WTC11 (cell line): ENCODE results near the gene HLA-DPA1.

Experiments used
- ARID4B ChIP-seq: sonication (generic); formaldehyde crosslinking; IDR thresholded peaks from 2 replicates; pipeline ENCODE4 v1.8.0; 2023; ENCODE audit warnings: missing genetic modification reagents, mild to moderate bottlenecking, borderline replicate concordance
- CTCF ChIP-seq: fragments of 200-600 bp; IDR thresholded peaks from 2 replicates; pipeline ENCODE4 v1.8.0; 2022; ENCODE audit warnings: antibody characterized with exemption
- E2F1 ChIP-seq: sonication (generic); formaldehyde crosslinking; IDR thresholded peaks from 2 replicates; pipeline ENCODE4 v1.8.0; 2022; ENCODE audit warnings: mild to moderate bottlenecking, missing genetic modification reagents
- HMGA2 ChIP-seq: fragments of 250-450 bp; sonication (Bioruptor Pico); IDR thresholded peaks from 2 replicates; pipeline ENCODE4 v1.4.0; 2021; ENCODE audit warnings: mild to moderate bottlenecking, moderate library complexity
- JUN ChIP-seq: sonication (generic); formaldehyde crosslinking; IDR thresholded peaks from 2 replicates; pipeline ENCODE4 v1.8.0; 2023; ENCODE audit warnings: mild to moderate bottlenecking, missing genetic modification reagents
- MAX ChIP-seq: sonication (generic); formaldehyde crosslinking; IDR thresholded peaks from 2 replicates; pipeline ENCODE4 v1.8.0; 2022; ENCODE audit warnings: mild to moderate bottlenecking, missing genetic modification reagents
- NR2C2 ChIP-seq: sonication (generic); formaldehyde crosslinking; IDR thresholded peaks from 2 replicates; pipeline ENCODE4 v1.8.0; 2022; ENCODE audit warnings: mild to moderate bottlenecking, missing genetic modification reagents
- NR3C1 ChIP-seq: sonication (generic); formaldehyde crosslinking; conservative IDR thresholded peaks from 2 replicates; pipeline ENCODE4 v1.8.1; 2023; ENCODE audit warnings: low read depth, mild to moderate bottlenecking, missing genetic modification reagents
- STAT6 ChIP-seq: sonication (generic); formaldehyde crosslinking; conservative IDR thresholded peaks from 2 replicates; pipeline ENCODE4 v1.8.1; 2023; ENCODE audit warnings: mild to moderate bottlenecking, low read depth, missing genetic modification reagents, moderate library complexity
- TP53 ChIP-seq: sonication (generic); formaldehyde crosslinking; IDR thresholded peaks from 2 replicates; pipeline ENCODE4 v1.8.1; 2023; ENCODE audit warnings: mild to moderate bottlenecking, missing genetic modification reagents
- ZNF423 ChIP-seq: fragments of 250-450 bp; sonication (Bioruptor Pico); IDR thresholded peaks from 2 replicates; pipeline ENCODE4 v2.1.2; 2022; ENCODE audit warnings: mild to moderate bottlenecking, moderate library complexity
- ZNF512 ChIP-seq: sonication (generic); formaldehyde crosslinking; IDR thresholded peaks from 2 replicates; pipeline ENCODE4 v1.8.1; 2022; ENCODE audit warnings: missing genetic modification reagents, borderline replicate concordance
- ZSCAN18 ChIP-seq: fragments of 250-450 bp; sonication (Bioruptor Pico); IDR thresholded peaks from 2 replicates; pipeline ENCODE4 v2.1.2; 2022; ENCODE audit warnings: mild to moderate bottlenecking, moderate library complexity

- TF ChIP-seq CTCF (no peak), MAX (no peak), ZNF512 (no peak), HMGA2 (no peak), STAT6 (CRISPR knock-in tag) (no peak), E2F1 (CRISPR knock-in tag) (no peak), ARID4B (CRISPR knock-in tag) (no peak), ZNF423 (CRISPR knock-in tag) (no peak), JUN (no peak), TP53 (CRISPR knock-in tag) (no peak), NR3C1 (CRISPR knock-in tag) (no peak), ZSCAN18 (CRISPR knock-in tag) (no peak), NR2C2 (CRISPR knock-in tag) (no peak)
Observed at GRCh38 chr6:33116417-33116816, 43.0 kb upstream of the HLA-DPA1 start.
